GM06990 (cell line): ENCODE measurements around the gene CEACAM18.

Experiments used
- DNase-seq: peaks from one replicate; pipeline ENCODE4 v3.0.0-alpha.2; 2011; ENCODE audit not compliant: insufficient read length; ENCODE audit errors: extremely low read depth
- H3K27me3 ChIP-seq: replicated peaks from 2 replicates; pipeline ENCODE4 v1.6.0; 2011; ENCODE audit warnings: low read length; ENCODE audit not compliant: control insufficient read depth, insufficient read depth
- H3K36me3 ChIP-seq: 2 replicates; pipeline ENCODE4 v1.5.1; 2011; ENCODE audit warnings: low read length; ENCODE audit not compliant: control insufficient read depth, insufficient read depth
- H3K4me3 ChIP-seq: replicated peaks from 2 replicates; pipeline ENCODE4 v1.5.1; 2011; ENCODE audit warnings: low read depth, mild to moderate bottlenecking, control low read depth, low read length
- TF ChIP-seq, protein P1 (sequence below): IDR thresholded peaks from 2 replicates; pipeline ENCODE4 v1.5.1; 2011; ENCODE audit warnings: low read length, control low read depth, mild to moderate bottlenecking, inconsistent platforms; ENCODE audit not compliant: insufficient read depth, poor library complexity, severe bottlenecking

The CEACAM18 gene

GRCh38 chr19:51448411-51449016, 29.8 kb upstream of the CEACAM18 start:
- DNase-seq: no peak
- H3K36me3 ChIP-seq: no peaks in the 10 kb centered on the region
- no peak overlapping the region for H3K4me3 ChIP-seq
- H3K27me3 ChIP-seq: no peaks in the 10 kb centered on the region; the same call in 1 of the 2 replicates
- TF ChIP-seq, protein P1, sequence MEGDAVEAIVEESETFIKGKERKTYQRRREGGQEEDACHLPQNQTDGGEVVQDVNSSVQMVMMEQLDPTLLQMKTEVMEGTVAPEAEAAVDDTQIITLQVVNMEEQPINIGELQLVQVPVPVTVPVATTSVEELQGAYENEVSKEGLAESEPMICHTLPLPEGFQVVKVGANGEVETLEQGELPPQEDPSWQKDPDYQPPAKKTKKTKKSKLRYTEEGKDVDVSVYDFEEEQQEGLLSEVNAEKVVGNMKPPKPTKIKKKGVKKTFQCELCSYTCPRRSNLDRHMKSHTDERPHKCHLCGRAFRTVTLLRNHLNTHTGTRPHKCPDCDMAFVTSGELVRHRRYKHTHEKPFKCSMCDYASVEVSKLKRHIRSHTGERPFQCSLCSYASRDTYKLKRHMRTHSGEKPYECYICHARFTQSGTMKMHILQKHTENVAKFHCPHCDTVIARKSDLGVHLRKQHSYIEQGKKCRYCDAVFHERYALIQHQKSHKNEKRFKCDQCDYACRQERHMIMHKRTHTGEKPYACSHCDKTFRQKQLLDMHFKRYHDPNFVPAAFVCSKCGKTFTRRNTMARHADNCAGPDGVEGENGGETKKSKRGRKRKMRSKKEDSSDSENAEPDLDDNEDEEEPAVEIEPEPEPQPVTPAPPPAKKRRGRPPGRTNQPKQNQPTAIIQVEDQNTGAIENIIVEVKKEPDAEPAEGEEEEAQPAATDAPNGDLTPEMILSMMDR: no peak

- no peaks in the 10 kb centered on the region; the same call in 1 of the 2 replicates for H3K27me3 ChIP-seq
- H3K4me3 ChIP-seq: no peak overlapping the region
- DNase-seq: no peak
- H3K36me3 ChIP-seq: no peaks in the 10 kb centered on the region
- TF ChIP-seq, protein P1: no peak
Measured at GRCh38 chr19:51450730-51451307, 27.5 kb upstream of the CEACAM18 start.

GRCh38 chr19:51456541-51457290, 21.6 kb upstream of the CEACAM18 start:
- no peaks in the 10 kb centered on the region; the same call in none of the 2 replicates for H3K27me3 ChIP-seq
- no peak for DNase-seq
- H3K4me3 ChIP-seq: no peak overlapping the region
- TF ChIP-seq, protein P1: no peak
- H3K36me3 ChIP-seq: no peaks in the 10 kb centered on the region

DNA sequence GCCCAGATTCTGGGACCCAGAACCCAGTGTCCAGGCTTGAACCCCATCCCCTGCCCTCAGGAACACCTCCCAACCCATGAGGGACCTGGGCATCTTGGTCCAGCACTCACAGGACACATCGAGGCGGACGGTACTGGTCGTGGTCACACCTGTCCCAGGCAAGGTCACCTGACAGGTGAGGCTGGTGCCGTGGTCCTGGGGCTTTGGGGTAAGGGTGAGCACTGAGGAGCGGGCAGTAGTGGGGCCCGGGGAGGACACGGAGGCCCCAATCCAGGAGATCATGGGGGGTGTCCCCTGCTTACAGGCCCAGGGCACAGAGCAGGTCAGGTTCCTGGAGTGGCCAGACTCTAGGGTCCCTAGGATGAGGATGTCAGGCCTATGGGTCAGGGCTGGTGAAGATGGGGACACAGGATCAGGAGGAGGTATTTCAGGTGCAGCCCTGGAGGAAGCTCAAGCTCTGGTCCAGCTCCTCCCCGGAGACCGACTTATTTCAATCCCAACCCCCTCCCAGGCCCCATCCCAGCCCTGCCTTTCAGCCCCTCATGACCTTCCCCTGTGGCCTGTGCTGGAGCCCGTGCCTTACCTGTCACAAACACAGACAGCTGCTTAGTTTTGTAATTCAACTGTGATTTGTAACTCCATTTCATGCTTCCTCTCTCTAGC, 20.9 kb upstream of the CEACAM18 start:
- Histone ChIP-seq H3K27me3 (no peaks in the 10 kb centered on the region; the same call in none of the 2 replicates), H3K36me3 (no peaks in the 10 kb centered on the region), H3K4me3 (no peak overlapping the region)
- DNase-seq: no peak
- TF ChIP-seq, protein P1: no peak

GRCh38 chr19:51458051-51458645, 20.2 kb upstream of the CEACAM18 start, which contains the start of gene SIGLEC8:
Gene SIGLEC8, minus strand, starts transcription at chr19:51458454. Its CDS starts 67 bp downstream, at chr19:51458387.
- no peak for DNase-seq
- TF ChIP-seq, protein P1: no peak
- Histone ChIP-seq H3K27me3 (no peaks in the 10 kb centered on the region; the same call in none of the 2 replicates), H3K36me3 (no peaks in the 10 kb centered on the region), H3K4me3 (no peak within 1 kb of the TSS)
